Colonic mucosa (tissue), 4 donors: Measurements from ENCODE around the gene ATP8B3. TPM values are rescaled to one million over a fixed set of nuclear protein-coding genes. Genes with fewer than 3 reads are reported as not detected.
A peak's percentile ranks its signal among the peaks of the same experiment; 100 is the strongest.

ENCODE experiments used
- DNase-seq: peaks from one replicate; pipeline ENCODE4 v3.0.0-alpha.2; 2020
- H3K27ac ChIP-seq: fragments of 200-600 bp; one replicate; pipeline ENCODE4 v1.8.0; 2021
- H3K27me3 ChIP-seq: fragments of 200-600 bp; one replicate; pipeline ENCODE4 v1.8.0; 2021
- H3K36me3 ChIP-seq: fragments of 200-600 bp; one replicate; pipeline ENCODE4 v1.8.0; 2021
- H3K4me1 ChIP-seq: fragments of 200-600 bp; one replicate; pipeline ENCODE4 v1.8.0; 2021; ENCODE audit warnings: mild to moderate bottlenecking
- H3K4me3 ChIP-seq: fragments of 200-600 bp; one replicate; pipeline ENCODE4 v1.8.0; 2021
- H3K9ac ChIP-seq, 2 donors: one replicate each; pipeline ENCODE4 v1.7.0; 2013; ENCODE audit warnings: control low read depth in 2 of 2, low read depth in 2 of 2, low read length in 2 of 2
- H3K9me3 ChIP-seq: fragments of 200-600 bp; one replicate; pipeline ENCODE4 v1.8.0; 2021
- intact Hi-C: fragments of 100-400 bp; cut with DNase I; formaldehyde crosslinking; loops from one replicate; pipeline ENCODE4 v1.14.1; 2022
- total RNA-seq, 2 donors: library from RNA; stranded (reverse); fragmentation: NEBNext Ultra II Directional in 1 of 2; extraction: Animal tissue kit (Norgen Biotek cat#: 25700) in 1 of 2; gene quantifications; one replicate each; pipeline ENCODE4 v1.2.1, GENCODE V29; 2021
- TF ChIP-seq, protein P1 (sequence below): fragments of 200-600 bp; IDR thresholded peaks from one replicate; pipeline ENCODE4 v1.8.0; 2022; ENCODE audit warnings: antibody characterized with exemption, mild to moderate bottlenecking
- donor health status: healthy.
- donor health status: DM: no; HTN: no; CAD: no.
- donor health status: DM: no; HTN: no; CAD: no.

The ATP8B3 gene
- total RNA-seq, 2 donors from 2014 or later: 0.15 to 0.42 TPM

- no peak for DNase-seq
Measured at GRCh38 chr19:1844513-1845124, 32.5 kb upstream of the ATP8B3 start.

DNA sequence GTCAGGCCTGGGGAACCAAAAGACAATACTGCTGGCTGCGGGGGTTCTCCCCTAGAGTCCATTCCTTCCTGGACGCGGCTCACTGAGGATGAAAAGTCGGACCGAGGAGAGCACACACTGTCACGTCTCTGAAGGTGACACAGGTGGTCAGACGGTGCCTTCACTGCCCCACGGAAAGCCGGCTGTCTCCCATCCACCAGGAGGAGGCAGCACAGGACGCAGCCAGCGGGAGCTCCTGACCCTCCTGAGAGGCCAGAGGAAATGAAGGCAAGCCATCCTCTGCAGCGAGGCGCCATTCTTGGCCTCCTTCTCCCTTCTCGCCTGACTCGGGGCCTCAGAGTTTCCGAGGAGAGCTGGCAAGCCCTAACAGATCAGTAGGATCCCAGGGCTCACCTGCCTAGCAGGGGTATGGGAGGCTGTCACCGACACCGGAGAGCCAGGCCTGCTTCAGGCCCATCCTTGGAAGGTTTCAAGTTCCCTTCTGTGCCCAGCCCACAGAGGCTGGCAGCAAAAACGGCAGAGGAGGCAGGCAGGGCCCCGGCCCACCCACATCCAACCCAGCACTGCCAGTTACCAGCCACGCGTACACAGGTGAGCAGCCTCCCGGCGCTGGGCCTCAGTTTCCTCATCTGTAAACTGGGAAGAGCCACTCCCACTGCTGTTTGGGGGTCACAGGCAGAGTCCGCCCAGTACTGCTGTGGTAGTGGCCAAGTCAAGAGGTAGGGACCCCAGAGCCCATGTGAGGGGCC is 31.7 kb upstream of the ATP8B3 start:
- intact Hi-C loops: no loop called here
- no peak overlapping the region for H3K27ac ChIP-seq
- DNase-seq: no peak
- H3K27me3 ChIP-seq: no peaks in the 10 kb centered on the region
- no peaks in the 10 kb centered on the region for H3K36me3 ChIP-seq
- H3K9ac ChIP-seq: peak overlapping the region in 1 of 2 donors; percentile 12
- peaks cover 37% of the 10 kb centered on the region for H3K4me1 ChIP-seq
- TF ChIP-seq, protein P1, sequence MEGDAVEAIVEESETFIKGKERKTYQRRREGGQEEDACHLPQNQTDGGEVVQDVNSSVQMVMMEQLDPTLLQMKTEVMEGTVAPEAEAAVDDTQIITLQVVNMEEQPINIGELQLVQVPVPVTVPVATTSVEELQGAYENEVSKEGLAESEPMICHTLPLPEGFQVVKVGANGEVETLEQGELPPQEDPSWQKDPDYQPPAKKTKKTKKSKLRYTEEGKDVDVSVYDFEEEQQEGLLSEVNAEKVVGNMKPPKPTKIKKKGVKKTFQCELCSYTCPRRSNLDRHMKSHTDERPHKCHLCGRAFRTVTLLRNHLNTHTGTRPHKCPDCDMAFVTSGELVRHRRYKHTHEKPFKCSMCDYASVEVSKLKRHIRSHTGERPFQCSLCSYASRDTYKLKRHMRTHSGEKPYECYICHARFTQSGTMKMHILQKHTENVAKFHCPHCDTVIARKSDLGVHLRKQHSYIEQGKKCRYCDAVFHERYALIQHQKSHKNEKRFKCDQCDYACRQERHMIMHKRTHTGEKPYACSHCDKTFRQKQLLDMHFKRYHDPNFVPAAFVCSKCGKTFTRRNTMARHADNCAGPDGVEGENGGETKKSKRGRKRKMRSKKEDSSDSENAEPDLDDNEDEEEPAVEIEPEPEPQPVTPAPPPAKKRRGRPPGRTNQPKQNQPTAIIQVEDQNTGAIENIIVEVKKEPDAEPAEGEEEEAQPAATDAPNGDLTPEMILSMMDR: no peak
- no peaks in the 10 kb centered on the region for H3K9me3 ChIP-seq
- no peak overlapping the region for H3K4me3 ChIP-seq

More at GRCh38 chr19:1844513-1845124, 32.5 kb upstream of the ATP8B3 start:
- Histone ChIP-seq H3K9me3 (no peaks in the 10 kb centered on the region), H3K4me3 (no peak overlapping the region), H3K27ac (no peak overlapping the region), H3K4me1 (peaks cover 32% of the 10 kb centered on the region), H3K36me3 (no peaks in the 10 kb centered on the region), H3K9ac (peak overlapping the region in 1 of 2 donors; percentile 40), H3K27me3 (no peaks in the 10 kb centered on the region)
- TF ChIP-seq, protein P1: no peak
- intact Hi-C loops: no loop called here

DNA sequence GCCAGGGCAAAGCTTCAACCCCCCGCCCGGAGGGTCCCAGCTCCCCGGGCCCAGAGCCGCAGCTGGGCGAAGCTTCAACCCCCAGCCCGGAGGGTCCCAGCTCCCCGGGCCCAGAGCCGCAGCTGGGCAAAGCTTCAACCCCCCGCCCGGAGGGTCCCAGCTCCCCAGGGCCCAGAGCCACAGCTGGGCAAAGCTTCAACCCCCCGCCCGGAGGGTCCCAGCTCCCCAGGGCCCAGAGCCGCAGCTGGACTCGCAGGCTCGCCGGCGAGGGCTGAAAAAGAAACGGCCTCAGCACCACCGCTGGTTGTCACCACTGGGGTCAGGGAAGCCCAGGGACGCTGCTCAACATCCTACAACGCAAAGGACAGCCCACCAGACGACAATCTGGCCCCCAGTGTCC is 31.0 kb upstream of the ATP8B3 start:
- DNase-seq: no peak
- peaks cover 41% of the 10 kb centered on the region for H3K4me1 ChIP-seq
- no peaks in the 10 kb centered on the region for H3K9me3 ChIP-seq
- H3K4me3 ChIP-seq: no peak overlapping the region
- no peak overlapping the region for H3K27ac ChIP-seq
- H3K9ac ChIP-seq: no peak overlapping the region
- H3K27me3 ChIP-seq: no peaks in the 10 kb centered on the region
- intact Hi-C loops: no loop called here
- TF ChIP-seq, protein P1: no peak
- H3K36me3 ChIP-seq: no peaks in the 10 kb centered on the region

- Histone ChIP-seq H3K9me3 (no peaks in the 10 kb centered on the region), H3K4me3 (no peak overlapping the region), H3K4me1 (peaks cover 37% of the 10 kb centered on the region), H3K27me3 (no peaks in the 10 kb centered on the region), H3K27ac (peak overlapping the region; percentile 84), H3K9ac (peak overlapping the region in 1 of 2 donors; percentile 84), H3K36me3 (no peaks in the 10 kb centered on the region)
- no peak for DNase-seq
- TF ChIP-seq, protein P1: no peak
- intact Hi-C loops: no loop called here
Measured at GRCh38 chr19:1841209-1841924, 29.3 kb upstream of the ATP8B3 start.

DNA sequence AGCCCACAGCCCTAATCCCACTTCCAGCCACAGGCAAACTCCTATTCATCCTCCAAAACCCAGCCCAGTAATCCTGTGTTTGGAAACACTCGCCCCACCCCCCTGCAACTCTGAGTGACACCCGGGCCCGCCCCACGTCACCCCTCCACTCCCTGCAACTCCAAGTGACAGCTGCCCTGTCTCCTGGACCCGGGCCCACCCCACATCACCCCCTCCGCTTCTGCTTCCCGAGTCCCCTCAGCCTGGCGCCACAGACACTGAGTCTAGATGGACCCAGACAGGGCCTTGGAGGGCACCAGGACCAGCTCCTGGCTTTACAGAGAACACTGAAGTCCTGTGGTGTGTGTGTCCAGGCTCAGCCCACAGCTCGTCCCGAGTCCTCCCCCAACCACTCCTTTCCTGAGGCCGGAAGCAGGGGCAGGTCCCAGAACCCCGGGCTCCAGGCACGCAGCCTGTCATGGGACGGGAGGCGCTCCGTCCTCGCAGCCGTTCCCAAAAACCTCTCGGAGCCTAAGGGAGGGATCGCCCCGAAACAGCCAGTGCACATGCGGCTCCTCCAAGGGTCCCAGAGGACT is 28.6 kb upstream of the ATP8B3 start:
- intact Hi-C loops: no loop called here
- Histone ChIP-seq H3K36me3 (no peaks in the 10 kb centered on the region), H3K4me1 (peaks cover 36% of the 10 kb centered on the region), H3K27me3 (no peaks in the 10 kb centered on the region), H3K9ac (peak overlapping the region; percentile 12 to 84), H3K4me3 (no peak overlapping the region), H3K9me3 (no peaks in the 10 kb centered on the region), H3K27ac (peak overlapping the region; percentile 84)
- no peak for DNase-seq
- TF ChIP-seq, protein P1: no peak
